ENCODE measurements around the gene GP1BB. TPM values are rescaled to one million over a fixed set of nuclear protein-coding genes. Genes with fewer than 3 reads are reported as not detected.
"Not testable (repeated sequence)": the region's sequence is repeated elsewhere in the genome, so short reads cannot be mapped to it uniquely, and the experiment has no call there.

Gene GP1BB
- total and polyA plus RNA-seq, 10 of the 15 experiments (the other 5 are each of a cell fraction or from before 2014, with no cell fraction given): 0.05 to 0.28 (median 0.28) TPM; not detected in 7

DNA sequence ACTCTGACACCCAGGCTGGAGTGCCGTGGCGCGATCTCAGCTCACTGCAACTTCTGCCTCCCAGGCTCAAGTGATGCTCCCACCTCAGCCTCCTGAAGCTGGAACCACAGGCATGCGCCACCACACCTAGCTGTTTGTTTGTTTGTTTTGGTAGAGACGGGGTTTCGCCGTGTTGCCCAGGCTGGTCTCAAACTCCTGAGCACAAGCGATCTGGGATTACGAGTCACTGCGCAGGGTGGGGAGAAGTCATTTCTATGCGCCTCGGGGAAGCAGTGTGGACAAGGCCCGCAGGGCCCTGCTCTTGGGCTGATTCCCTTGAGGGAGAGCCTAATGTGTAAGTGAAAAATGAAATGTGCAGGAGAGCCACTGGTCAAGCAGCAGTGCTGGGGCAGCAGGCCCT is 28.6 kb upstream of the GP1BB start (continued):
- TF ChIP-seq, protein P1, sequence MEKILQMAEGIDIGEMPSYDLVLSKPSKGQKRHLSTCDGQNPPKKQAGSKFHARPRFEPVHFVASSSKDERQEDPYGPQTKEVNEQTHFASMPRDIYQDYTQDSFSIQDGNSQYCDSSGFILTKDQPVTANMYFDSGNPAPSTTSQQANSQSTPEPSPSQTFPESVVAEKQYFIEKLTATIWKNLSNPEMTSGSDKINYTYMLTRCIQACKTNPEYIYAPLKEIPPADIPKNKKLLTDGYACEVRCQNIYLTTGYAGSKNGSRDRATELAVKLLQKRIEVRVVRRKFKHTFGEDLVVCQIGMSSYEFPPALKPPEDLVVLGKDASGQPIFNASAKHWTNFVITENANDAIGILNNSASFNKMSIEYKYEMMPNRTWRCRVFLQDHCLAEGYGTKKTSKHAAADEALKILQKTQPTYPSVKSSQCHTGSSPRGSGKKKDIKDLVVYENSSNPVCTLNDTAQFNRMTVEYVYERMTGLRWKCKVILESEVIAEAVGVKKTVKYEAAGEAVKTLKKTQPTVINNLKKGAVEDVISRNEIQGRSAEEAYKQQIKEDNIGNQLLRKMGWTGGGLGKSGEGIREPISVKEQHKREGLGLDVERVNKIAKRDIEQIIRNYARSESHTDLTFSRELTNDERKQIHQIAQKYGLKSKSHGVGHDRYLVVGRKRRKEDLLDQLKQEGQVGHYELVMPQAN (conservative IDR thresholded peaks at IDR 0.05): no peak
- TF ChIP-seq CHD2 (IDR thresholded peaks at IDR 0.05; ENCODE audit: borderline replicate concordance, low read depth, low read length): no peak

DNA sequence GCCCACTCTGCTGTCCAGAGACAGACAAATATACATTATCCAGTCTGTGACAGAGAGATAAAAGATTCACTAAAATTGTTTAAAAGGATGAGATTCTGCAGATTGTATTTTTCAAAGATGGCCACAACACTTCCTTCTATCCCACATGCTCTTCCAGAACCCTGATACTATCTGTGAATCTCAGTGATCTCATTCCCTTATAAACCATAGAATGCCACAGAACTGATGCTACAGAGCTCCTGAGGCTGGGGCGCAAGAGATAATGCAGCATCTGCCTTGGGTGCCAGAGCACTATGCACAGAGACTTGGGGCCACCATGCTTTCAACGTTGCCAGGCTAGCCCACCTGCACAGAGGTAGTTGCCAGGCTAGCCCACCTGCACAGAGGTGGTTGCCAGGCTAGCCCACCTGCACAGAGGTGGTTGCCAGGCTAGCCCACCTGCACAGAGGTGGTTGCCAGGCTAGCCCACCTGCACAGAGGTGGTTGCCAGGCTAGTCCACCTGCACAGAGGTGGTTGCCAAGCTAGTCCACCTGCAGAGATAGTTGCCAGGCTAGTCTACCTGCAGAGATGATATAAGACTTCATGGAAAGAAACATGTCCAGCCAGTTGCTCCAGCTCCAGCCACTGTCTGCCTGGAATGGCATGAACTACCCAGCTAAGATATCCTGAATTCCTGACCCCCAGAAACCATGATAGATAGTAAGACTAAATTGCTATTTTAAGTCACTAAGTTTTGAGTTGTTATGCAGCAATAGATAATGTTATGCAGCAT is 26.6 kb upstream of the GP1BB start:
- Histone ChIP-seq H3K4me2 (ENCODE audit: control insufficient read depth, insufficient read depth) (no peak overlapping the region), H3K79me2 (ENCODE audit: control insufficient read depth, insufficient read depth, low read length) (no peaks in the 10 kb centered on the region), H3K4me1 (ENCODE audit: control insufficient read depth, insufficient read depth, low read length) (no peaks in the 10 kb centered on the region), H3K27ac (ENCODE audit: control insufficient read depth, insufficient read depth) (no peak overlapping the region), H2AFZ (ENCODE audit: control insufficient read depth, low read depth, low read length) (no peak overlapping the region), H3K36me3 (ENCODE audit: control insufficient read depth in 2 of 2, insufficient read depth in 2 of 2, low read length in 1 of 2) (no peaks in the 10 kb centered on the region), H3K9me3 (replicated peaks; ENCODE audit: control insufficient read depth, insufficient read depth, low read length) (no peaks in the 10 kb centered on the region), H3K4me3 (no peak overlapping the region), H4K20me1 (ENCODE audit: control insufficient read depth, insufficient read depth) (no peaks in the 10 kb centered on the region), H3K27me3 (replicated peaks in 1 of 2; ENCODE audit: control insufficient read depth in 2 of 2, insufficient read depth in 2 of 2, low read length in 1 of 2) (no peaks in the 10 kb centered on the region), H3K9ac (ENCODE audit: control insufficient read depth, insufficient read depth, low read length) (no peak overlapping the region)
- ChIA-PET SMC1A (ENCODE audit: uncharacterized antibody, unreplicated experiment) (no interaction called here), POLR2A (no interaction called here), RAD21 (ENCODE audit: unreplicated experiment) (interaction anchor here (0.6 kb wide), 1 partner anchor 1923 kb away, joined by 3 read pairs; no protein-coding TSS in a partner anchor), CTCF (no interaction called here)
- in situ Hi-C loops (cut with MboI): no loop called here
- no TSS peak for BruUV-seq (replicated peaks)
- 50% methylated on average over 2 of the region's 2 CpGs for WGBS (ENCODE audit: insufficient coverage, insufficient replicate concordance, low lambda C conversion rate, missing lambda C conversion rate)
- ATAC-seq (no peak), DNase-seq (ENCODE audit: low read depth, low spot score) (no peak), FAIRE-seq (no peak)
- intact Hi-C loops (cut with micrococcal nuclease; ENCODE audit: unreplicated experiment): no loop called here
- TF ChIP-seq ESRRA (IDR thresholded peaks at IDR 0.05; ENCODE audit: low read length): no peak
- no peak for TF ChIP-seq RAD21 (IDR thresholded peaks at IDR 0.05; ENCODE audit: insufficient read depth, low read depth, low read length)
- no peak for TF ChIP-seq SRF (IDR thresholded peaks at IDR 0.05; ENCODE audit: low read depth in 2 of 2, low read length in 2 of 2)
- no peak for TF ChIP-seq MTA2 (IDR thresholded peaks at IDR 0.05; ENCODE audit: low read depth)
- TF ChIP-seq YY1 (IDR thresholded peaks at IDR 0.05; ENCODE audit: low read depth, low read length): no peak
- TF ChIP-seq EED (IDR thresholded peaks at IDR 0.05; ENCODE audit: low read depth): no peak

DNA sequence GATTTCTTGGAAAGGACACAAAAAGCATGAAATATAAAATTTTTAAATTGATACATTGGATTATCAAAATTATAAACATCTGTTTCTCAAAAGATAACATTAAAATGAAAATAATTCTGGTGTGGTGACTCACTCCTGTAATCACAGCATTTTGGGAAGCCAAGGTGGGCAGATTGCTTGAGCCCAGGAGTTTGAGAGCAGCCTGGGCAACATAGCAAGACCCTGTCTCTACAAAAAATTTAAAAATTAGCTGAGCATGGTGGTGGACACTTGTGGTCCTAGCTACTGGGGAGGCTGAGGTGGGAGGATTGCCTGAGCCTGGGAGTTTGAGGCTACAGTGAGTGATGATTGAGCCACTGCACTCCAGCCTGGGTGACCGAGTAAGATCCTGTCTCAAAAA is 25.5 kb upstream of the GP1BB start:
- POLR2A ChIA-PET; ATAC-seq; H3K79me2 ChIP-seq (ENCODE audit: control insufficient read depth, insufficient read depth, low read length); H4K20me1 ChIP-seq (ENCODE audit: control insufficient read depth, insufficient read depth); intact Hi-C loops (cut with micrococcal nuclease; ENCODE audit: unreplicated experiment); H3K9me3 ChIP-seq (replicated peaks; ENCODE audit: control insufficient read depth, insufficient read depth, low read length); FAIRE-seq; H3K4me1 ChIP-seq (ENCODE audit: control insufficient read depth, insufficient read depth, low read length); H3K4me3 ChIP-seq; SMC1A ChIA-PET (ENCODE audit: uncharacterized antibody, unreplicated experiment); H2AFZ ChIP-seq (ENCODE audit: control insufficient read depth, low read depth, low read length); RAD21 ChIA-PET (ENCODE audit: unreplicated experiment); H3K27ac ChIP-seq (ENCODE audit: control insufficient read depth, insufficient read depth); in situ Hi-C loops (cut with MboI); H3K9ac ChIP-seq (ENCODE audit: control insufficient read depth, insufficient read depth, low read length); H3K4me2 ChIP-seq (ENCODE audit: control insufficient read depth, insufficient read depth); H3K36me3 ChIP-seq (ENCODE audit: control insufficient read depth in 2 of 2, insufficient read depth in 2 of 2, low read length in 1 of 2); H3K27me3 ChIP-seq (replicated peaks in 1 of 2; ENCODE audit: control insufficient read depth in 2 of 2, insufficient read depth in 2 of 2, low read length in 1 of 2); BruUV-seq (replicated peaks); DNase-seq (ENCODE audit: low read depth, low spot score): not testable (repeated sequence)
- CTCF ChIA-PET: interaction anchor here (0.6 kb wide), 1 partner anchor 551 kb away, joined by 3 read pairs; no protein-coding TSS in a partner anchor
- WGBS (ENCODE audit: insufficient coverage, insufficient replicate concordance, low lambda C conversion rate, missing lambda C conversion rate): no CpG with 5 or more reads among the region's 1 CpG
